OCI-LY3 (cell line): ENCODE results near the gene NR3C1.

ENCODE experiments used
- EZH2phosphoT487 ChIP-seq: fragments of 200-600 bp; shearing (Covaris generic); IDR thresholded peaks from 2 replicates; pipeline ENCODE4 v1.6.1; 2018; ENCODE audit warnings: antibody characterized with exemption, mixed run types, low read depth
- TF ChIP-seq, protein P1 (sequence below): fragments of 200-600, 300-600 bp; sonication (generic); IDR thresholded peaks from 2 replicates; pipeline ENCODE4 v1.5.1; 2014; ENCODE audit warnings: antibody characterized with exemption, low read length, low read depth

DNA sequence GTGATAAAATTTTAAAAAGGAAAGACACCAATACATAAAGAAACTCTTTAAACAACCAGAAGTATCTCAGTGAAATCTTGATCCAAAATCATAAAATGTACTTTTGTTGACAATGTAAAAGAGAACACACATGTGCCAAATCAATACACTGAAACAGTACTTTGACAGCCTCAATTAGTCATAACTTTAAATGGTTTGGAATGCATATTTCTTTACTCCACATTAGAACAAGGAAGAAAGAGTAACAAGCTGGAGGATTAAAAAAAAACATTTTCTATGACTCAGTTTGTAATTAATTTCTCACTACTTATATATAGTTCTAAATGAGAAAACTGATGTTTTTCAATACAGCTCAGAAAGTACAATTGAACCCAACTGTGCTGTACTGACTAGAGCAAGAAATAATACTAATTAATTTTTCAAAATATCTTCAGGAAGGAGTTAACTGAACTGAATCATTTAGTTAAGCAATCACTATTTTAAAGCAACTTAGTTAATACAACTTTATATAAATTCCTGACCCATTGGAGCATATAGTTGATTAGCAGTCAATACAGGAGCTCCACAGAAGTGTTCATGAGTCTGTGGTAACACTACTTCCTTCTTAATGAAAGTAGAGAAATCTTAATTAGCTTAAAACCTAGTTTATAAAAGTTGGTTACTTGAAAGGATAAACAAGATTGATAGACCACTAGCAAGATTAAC lies 101.0 kb downstream of the NR3C1 start:
- TF ChIP-seq, protein P1, sequence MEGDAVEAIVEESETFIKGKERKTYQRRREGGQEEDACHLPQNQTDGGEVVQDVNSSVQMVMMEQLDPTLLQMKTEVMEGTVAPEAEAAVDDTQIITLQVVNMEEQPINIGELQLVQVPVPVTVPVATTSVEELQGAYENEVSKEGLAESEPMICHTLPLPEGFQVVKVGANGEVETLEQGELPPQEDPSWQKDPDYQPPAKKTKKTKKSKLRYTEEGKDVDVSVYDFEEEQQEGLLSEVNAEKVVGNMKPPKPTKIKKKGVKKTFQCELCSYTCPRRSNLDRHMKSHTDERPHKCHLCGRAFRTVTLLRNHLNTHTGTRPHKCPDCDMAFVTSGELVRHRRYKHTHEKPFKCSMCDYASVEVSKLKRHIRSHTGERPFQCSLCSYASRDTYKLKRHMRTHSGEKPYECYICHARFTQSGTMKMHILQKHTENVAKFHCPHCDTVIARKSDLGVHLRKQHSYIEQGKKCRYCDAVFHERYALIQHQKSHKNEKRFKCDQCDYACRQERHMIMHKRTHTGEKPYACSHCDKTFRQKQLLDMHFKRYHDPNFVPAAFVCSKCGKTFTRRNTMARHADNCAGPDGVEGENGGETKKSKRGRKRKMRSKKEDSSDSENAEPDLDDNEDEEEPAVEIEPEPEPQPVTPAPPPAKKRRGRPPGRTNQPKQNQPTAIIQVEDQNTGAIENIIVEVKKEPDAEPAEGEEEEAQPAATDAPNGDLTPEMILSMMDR = no peak
- TF ChIP-seq EZH2phosphoT487 = no peak
